CD4-positive, alpha-beta T cell (primary cell): ENCODE data around the gene EIF2B5. TPM values are rescaled to one million over a fixed set of nuclear protein-coding genes. Genes with fewer than 3 reads are reported as not detected.
A peak's percentile ranks its signal among the peaks of the same experiment; 100 is the strongest.
"Not testable (repeated sequence)": the region's sequence is repeated elsewhere in the genome, so short reads cannot be mapped to it uniquely, and the experiment has no call there.

Experiments
- ATAC-seq: fragments of 200-7000 bp; cut with Tn5 transposase; one replicate; pipeline ENCODE4 v1.10.0; 2022; ENCODE audit warnings: mild to moderate bottlenecking; ENCODE audit not compliant: poor library complexity
- CTCF ChIA-PET: fragments of 350-600 bp; sonication (Branson Sonifier 250); formaldehyde crosslinking; loops from one replicate; lab custom pipeline; 2021; ENCODE audit warnings: antibody characterized with exemption, inconsistent platforms; lab: Charles Lee
- POLR2A ChIA-PET: fragments of 350-600 bp; sonication (Branson Sonifier 250); formaldehyde crosslinking; loops from one replicate; lab custom pipeline; 2021; ENCODE audit warnings: antibody characterized with exemption, inconsistent platforms; lab: Charles Lee
- DNase-seq, 14 experiments: peaks; one replicate each; pipeline ENCODE4 v3.0.0-alpha.2; 2013 to 2020; ENCODE audit warnings: mixed read lengths in 2 of 14
- H3K27ac ChIP-seq, 2 donors: one replicate each; pipeline versions ENCODE4 v1.5.1 to v1.7.0; 2013; ENCODE audit warnings: low read length in 2 of 2, low read depth in 1 of 2, mild to moderate bottlenecking in 1 of 2
- H3K27me3 ChIP-seq, 2 experiments: 1 replicate in 1 of 2; 2 replicates in 1 of 2; pipeline versions ENCODE4 v1.6.1 to v1.7.0; 2013; ENCODE audit warnings: low read length in 2 of 2, control low read depth in 1 of 2, mild to moderate bottlenecking in 1 of 2, moderate library complexity in 1 of 2; ENCODE audit not compliant: insufficient read depth in 2 of 2, control insufficient read depth in 1 of 2
- H3K36me3 ChIP-seq: one replicate; pipeline ENCODE4 v1.6.1; 2013; ENCODE audit warnings: low read length, control low read depth; ENCODE audit not compliant: insufficient read depth
- H3K4me1 ChIP-seq: one replicate; pipeline ENCODE4 v1.6.1; 2013; ENCODE audit warnings: low read length, control low read depth; ENCODE audit not compliant: insufficient read depth
- H3K4me3 ChIP-seq: one replicate; pipeline ENCODE4 v1.5.1; 2013; ENCODE audit warnings: mild to moderate bottlenecking, low read length, moderate library complexity
- H3K9me3 ChIP-seq, 2 experiments: 1 replicate in 1 of 2; 2 replicates in 1 of 2; pipeline versions ENCODE4 v1.6.1 to v1.7.0; 2013; ENCODE audit warnings: low read length in 2 of 2, mild to moderate bottlenecking in 2 of 2, control low read depth in 1 of 2, moderate library complexity in 1 of 2; ENCODE audit not compliant: control insufficient read depth in 1 of 2, insufficient read depth in 1 of 2
- H3K27ac Mint-ChIP-seq: one replicate; pipeline ENCODE4 v1.8.0; 2020; ENCODE audit warnings: mixed read lengths
- H3K27me3 Mint-ChIP-seq: one replicate; pipeline ENCODE4 v1.8.0; 2021; ENCODE audit warnings: mixed read lengths
- H3K36me3 Mint-ChIP-seq: one replicate; pipeline ENCODE4 v1.8.0; 2021; ENCODE audit warnings: low read depth, mixed read lengths
- H3K4me1 Mint-ChIP-seq: one replicate; pipeline ENCODE4 v1.8.0; 2021; ENCODE audit warnings: low read depth, mixed read lengths
- H3K4me3 Mint-ChIP-seq: one replicate; pipeline ENCODE4 v1.8.0; 2020; ENCODE audit warnings: mild to moderate bottlenecking, mixed read lengths
- H3K9me3 Mint-ChIP-seq: one replicate; pipeline ENCODE4 v1.8.0; 2020; ENCODE audit warnings: mixed read lengths
- intact Hi-C, 2 experiments: fragments of 100-400 bp; cut with DNase I in 1 of 2; cut with micrococcal nuclease in 1 of 2; formaldehyde crosslinking; loops; one replicate each; pipeline versions ENCODE4 v1.15.1 to v1.9.0; 2023 to 2025; cut with DNase I, micrococcal nuclease
- total RNA-seq, 174 experiments: library from RNA in 2 of 174; stranded (reverse) in 2 of 174; gene quantifications; one replicate each; pipeline ENCODE4 v1.2.3 and lab custom pipeline; 2021 to 2026
- TF ChIP-seq, protein P1 (sequence below): fragments of 200-600 bp; IDR thresholded peaks from one replicate; pipeline ENCODE4 v1.8.0; 2022; ENCODE audit warnings: antibody characterized with exemption, mild to moderate bottlenecking

The EIF2B5 gene
- total RNA-seq, 2 experiments from 2014 or later, result 53.6 TPM

DNA sequence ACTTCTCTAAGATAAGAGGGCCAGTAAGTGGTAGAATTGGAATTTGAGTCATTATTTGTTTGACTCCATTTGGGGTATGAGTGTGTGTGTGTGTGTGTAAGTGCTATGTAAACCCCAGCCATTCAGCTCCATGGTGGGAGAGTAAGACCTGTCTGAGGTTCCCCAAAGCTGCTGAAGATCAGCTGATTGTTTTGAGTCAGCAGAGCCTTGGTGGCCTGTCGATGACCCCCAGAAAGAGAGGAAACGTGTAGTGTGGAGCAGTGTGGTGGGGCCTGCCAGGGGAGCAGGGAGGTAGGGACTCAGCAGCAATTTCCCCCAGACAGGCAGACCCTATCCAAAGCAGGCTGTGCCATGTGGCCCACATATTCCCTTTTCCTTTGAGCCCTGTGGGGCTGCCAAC is 25.3 kb downstream of the EIF2B5 start:
- Mint-ChIP-seq H3K9me3 (no peaks in the 10 kb centered on the region), H3K36me3 (peaks cover 39% of the 10 kb centered on the region), H3K27ac (peak overlapping the region; percentile 20), H3K4me3 (no peak overlapping the region), H3K4me1 (peaks cover 41% of the 10 kb centered on the region), H3K27me3 (no peaks in the 10 kb centered on the region)
- peaks cover 30% of the 10 kb centered on the region for H3K4me1 ChIP-seq
- intact Hi-C loops, result no loop called here
- H3K4me3 ChIP-seq, result no peak overlapping the region
- peaks cover 21% of the 10 kb centered on the region for H3K36me3 ChIP-seq
- no peaks in the 10 kb centered on the region for H3K9me3 ChIP-seq
- H3K27ac ChIP-seq, result no peak overlapping the region
- DNase-seq (no peak), ATAC-seq (no peak)
- CTCF ChIA-PET, result interaction anchor here (1.3 kb wide), 1 partner anchor 138 kb away, joined by 4 read pairs; no protein-coding TSS in a partner anchor
- TF ChIP-seq, protein P1, sequence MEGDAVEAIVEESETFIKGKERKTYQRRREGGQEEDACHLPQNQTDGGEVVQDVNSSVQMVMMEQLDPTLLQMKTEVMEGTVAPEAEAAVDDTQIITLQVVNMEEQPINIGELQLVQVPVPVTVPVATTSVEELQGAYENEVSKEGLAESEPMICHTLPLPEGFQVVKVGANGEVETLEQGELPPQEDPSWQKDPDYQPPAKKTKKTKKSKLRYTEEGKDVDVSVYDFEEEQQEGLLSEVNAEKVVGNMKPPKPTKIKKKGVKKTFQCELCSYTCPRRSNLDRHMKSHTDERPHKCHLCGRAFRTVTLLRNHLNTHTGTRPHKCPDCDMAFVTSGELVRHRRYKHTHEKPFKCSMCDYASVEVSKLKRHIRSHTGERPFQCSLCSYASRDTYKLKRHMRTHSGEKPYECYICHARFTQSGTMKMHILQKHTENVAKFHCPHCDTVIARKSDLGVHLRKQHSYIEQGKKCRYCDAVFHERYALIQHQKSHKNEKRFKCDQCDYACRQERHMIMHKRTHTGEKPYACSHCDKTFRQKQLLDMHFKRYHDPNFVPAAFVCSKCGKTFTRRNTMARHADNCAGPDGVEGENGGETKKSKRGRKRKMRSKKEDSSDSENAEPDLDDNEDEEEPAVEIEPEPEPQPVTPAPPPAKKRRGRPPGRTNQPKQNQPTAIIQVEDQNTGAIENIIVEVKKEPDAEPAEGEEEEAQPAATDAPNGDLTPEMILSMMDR, result no peak
- POLR2A ChIA-PET, result no interaction called here
- no peaks in the 10 kb centered on the region for H3K27me3 ChIP-seq

- intact Hi-C loops, H3K9me3 Mint-ChIP-seq, H3K27ac ChIP-seq, H3K4me3 ChIP-seq, DNase-seq, H3K4me3 Mint-ChIP-seq, H3K9me3 ChIP-seq, POLR2A ChIA-PET, H3K27me3 ChIP-seq, CTCF ChIA-PET, H3K27ac Mint-ChIP-seq, ATAC-seq, H3K27me3 Mint-ChIP-seq: not testable (repeated sequence)
- Mint-ChIP-seq H3K36me3 (peaks cover 48% of the 10 kb centered on the region), H3K4me1 (peaks cover 21% of the 10 kb centered on the region)
- Histone ChIP-seq H3K36me3 (peaks cover 41% of the 10 kb centered on the region), H3K4me1 (peaks cover 12% of the 10 kb centered on the region)
Measured at GRCh38 chr3:184162571-184163070, 27.5 kb downstream of the EIF2B5 start.

GRCh38 chr3:184164648-184165330 is 29.6 kb downstream of the EIF2B5 start:
- peaks cover 52% of the 10 kb centered on the region for H3K36me3 ChIP-seq

More at GRCh38 chr3:184164648-184165330, 29.6 kb downstream of the EIF2B5 start:
- Mint-ChIP-seq H3K27me3 (no peaks in the 10 kb centered on the region), H3K4me1 (peaks cover 12% of the 10 kb centered on the region), H3K4me3 (no peak overlapping the region), H3K27ac (no peak overlapping the region), H3K9me3 (no peaks in the 10 kb centered on the region), H3K36me3 (peaks cover 57% of the 10 kb centered on the region)
- Histone ChIP-seq H3K4me1 (peaks cover 6% of the 10 kb centered on the region), H3K27ac (no peak overlapping the region), H3K4me3 (no peak overlapping the region), H3K27me3 (no peaks in the 10 kb centered on the region), H3K9me3 (no peaks in the 10 kb centered on the region)
- CTCF ChIA-PET, result interaction anchor here (1.1 kb wide), 1 partner anchor 125 kb away, joined by 3 read pairs; no protein-coding TSS in a partner anchor
- intact Hi-C loops, result no loop called here
- DNase-seq (no peak), ATAC-seq (no peak)
- TF ChIP-seq, protein P1, result no peak
- POLR2A ChIA-PET, result no interaction called here
